HG03354 (cell line): Measurements from ENCODE around the gene HECW1.
"Not testable (repeated sequence)": the region's sequence is repeated elsewhere in the genome, so short reads cannot be mapped to it uniquely, and the experiment has no call there.

Experiments used
- ATAC-seq: cut with Tn5 transposase; IDR thresholded peaks from one replicate; pipeline ENCODE4 v1.9.1; 2021; ENCODE audit warnings: mild to moderate bottlenecking; ENCODE audit not compliant: unreplicated experiment, poor library complexity, severe bottlenecking

The HECW1 gene

DNA sequence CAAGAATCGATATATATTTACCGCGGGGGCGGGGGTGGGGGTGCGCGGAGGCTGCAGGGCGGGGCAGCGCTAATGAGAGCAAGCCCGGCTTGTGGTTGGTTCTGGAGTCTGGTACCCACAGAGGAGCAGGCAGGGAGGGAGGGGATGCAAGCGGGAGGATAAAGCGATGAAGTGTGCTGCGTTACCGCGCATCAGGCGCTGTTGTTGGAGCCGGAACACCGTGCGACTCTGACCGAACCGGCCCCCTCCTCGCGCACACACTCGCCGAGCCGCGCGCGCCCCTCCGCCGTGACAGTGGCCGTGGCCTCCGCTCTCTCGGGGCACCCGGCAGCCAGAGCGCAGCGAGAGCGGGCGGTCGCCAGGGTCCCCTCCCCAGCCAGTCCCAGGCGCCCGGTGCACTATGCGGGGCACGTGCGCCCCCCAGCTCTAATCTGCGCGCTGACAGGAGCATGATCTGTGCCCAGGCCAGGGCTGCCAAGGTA lies at the start of gene HECW1:
Gene HECW1, plus strand, starts transcription at position 189 of the 482 bp plus-strand sequence. CDS start 131,259 bp downstream, outside the sequence.
- ATAC-seq = no peak

DNA sequence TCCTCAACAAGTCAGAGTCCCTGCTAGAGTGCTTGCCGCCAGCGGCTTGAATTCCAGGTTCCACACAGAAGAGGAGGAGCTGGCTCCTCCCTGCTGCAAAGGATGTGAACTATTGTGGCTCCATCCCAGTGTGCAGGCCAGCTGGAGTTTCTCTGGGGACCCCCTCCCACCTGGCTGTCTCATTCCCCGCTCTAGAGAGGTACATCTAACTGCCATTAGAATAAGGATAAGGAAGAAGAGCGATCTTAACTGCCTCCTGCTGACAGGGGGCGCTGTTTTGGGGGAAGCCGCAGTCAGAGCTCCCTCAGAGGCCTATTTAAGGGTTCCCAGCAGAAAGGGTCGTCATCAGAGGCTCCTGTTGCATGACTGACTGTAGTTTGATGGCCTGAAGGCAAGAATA lies 40.8 kb upstream of the HECW1 start:
- ATAC-seq = peak; percentile 21

DNA sequence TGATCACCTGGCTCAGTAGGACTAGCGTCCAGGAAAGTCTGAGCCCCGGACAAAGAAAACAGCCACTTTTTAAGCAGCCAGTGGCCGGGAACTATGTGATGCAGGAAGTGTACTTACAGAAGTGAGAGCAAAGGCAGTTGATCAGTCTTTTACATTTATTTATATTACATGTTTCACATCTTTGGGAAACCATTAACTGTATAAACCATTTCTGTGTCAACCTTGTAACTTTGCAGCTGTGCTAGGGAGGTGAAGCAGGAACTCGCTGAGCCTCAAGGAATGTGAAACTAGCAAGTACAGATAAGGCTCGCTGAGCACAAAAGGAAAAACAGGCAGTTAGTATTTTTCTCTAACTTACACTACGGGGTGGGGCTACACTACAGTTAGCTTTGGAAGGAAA lies 39.9 kb upstream of the HECW1 start:
- peak; percentile 77 for ATAC-seq

DNA sequence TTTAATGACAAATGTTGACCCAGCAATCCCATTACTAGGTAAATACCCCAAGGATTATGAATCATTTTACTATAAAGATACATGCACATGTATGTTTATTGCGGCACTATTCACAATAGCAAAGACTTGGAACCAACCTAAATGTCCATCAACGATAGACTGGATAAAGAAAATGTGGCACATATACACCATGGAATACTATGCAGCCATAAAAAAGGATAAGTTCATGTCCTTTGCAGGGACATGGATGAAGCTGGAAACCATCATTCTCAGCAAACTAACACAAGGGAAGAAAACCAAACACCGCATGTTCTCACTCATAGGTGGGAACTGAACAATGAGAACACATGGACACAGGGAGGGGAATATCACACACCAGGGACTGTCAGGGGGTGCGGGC lies 38.6 kb upstream of the HECW1 start:
- ATAC-seq = not testable (repeated sequence)

DNA sequence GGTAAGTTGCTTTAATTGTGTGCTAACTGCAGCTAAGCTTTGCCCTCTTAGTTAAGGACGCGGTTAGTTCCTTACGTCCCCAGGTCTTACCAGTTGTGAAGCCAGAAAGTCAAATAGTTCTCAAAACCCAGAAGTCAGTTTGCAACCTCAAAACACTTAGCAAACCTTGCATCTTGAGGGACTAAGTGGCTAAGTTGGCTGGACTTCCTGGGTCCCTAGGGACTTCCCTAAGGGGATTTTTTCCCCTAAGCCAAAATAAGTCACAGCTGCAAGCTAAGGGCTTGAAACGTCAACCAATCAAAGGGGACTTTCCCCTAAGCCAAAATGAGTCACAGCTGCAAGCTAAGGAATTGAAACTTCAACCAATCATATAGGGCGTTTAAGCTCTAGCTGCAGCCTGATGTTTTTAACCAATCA lies 36.2 kb upstream of the HECW1 start:
- peak; percentile 45 for ATAC-seq

DNA sequence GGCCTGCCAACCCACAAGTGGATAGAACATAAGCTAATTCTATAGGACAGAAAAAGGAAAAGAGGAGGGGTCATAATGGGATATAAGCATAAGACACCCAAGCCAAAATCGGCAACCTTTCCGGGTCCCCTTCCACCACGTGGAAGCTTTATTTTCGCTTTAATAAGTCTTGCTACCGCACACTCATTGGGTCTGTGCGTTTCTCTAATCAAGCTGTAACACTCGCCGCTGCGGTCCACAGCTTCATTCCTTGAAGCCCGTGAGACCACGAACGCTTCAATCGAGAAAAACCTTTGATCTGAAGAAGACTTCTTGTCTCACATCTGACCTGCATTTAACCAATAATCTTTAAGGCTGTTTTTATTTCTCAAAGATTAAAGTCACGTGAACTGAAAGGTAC lies 35.8 kb upstream of the HECW1 start:
- ATAC-seq = no peak

DNA sequence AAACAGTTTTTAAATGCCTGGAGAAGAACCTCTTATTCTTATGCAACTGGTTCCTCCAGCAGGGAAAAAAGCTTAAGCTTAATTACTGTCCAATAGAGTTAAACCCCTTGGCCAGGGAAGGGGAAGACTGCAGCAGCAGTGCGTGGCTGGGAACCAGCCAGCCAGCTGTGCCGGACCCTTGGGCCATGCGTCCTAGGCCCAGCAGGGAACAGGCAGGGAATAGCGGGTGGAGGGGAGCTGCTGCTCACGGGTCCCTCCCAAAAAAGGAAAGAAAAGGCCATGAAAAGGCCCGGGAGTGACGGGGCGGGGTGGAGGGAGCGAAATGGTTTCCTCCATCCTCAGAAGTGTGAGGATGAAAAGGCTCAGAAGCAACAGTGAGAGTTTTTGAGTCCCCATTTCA lies 35.2 kb upstream of the HECW1 start:
- no peak for ATAC-seq

GRCh38 chr7:43077732-43078391 lies 34.6 kb upstream of the HECW1 start:
- ATAC-seq = no peak

DNA sequence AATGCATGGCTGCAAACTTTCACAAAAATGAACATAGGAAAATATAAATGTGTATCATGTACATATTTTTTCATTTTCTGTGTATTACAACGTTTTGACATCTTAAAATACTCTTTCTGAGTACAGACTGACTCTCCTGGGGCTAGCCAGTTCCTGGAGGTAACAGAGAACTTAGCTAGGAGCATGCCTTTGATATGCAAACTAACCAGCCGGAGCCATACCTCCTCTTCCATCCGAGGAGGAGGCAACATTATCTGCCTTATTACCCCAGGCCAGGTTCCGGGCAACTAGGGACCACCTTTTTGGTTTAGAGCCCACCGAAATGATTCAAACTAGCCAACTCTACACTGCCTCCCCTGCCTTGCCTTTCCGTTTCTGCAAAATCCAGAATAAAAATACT lies 33.7 kb upstream of the HECW1 start:
- ATAC-seq = no peak

- no peak for ATAC-seq
Measured at GRCh38 chr7:43081603-43082002, 30.8 kb upstream of the HECW1 start.

- ATAC-seq = no peak
Measured at GRCh38 chr7:43083106-43083505, 29.3 kb upstream of the HECW1 start.

- no peak for ATAC-seq
Measured at GRCh38 chr7:43085017-43085416, 27.4 kb upstream of the HECW1 start.

GRCh38 chr7:43085992-43086391 lies 26.5 kb upstream of the HECW1 start:
- ATAC-seq = no peak

- ATAC-seq = no peak
Measured at GRCh38 chr7:43092819-43093218, 19.6 kb upstream of the HECW1 start.

DNA sequence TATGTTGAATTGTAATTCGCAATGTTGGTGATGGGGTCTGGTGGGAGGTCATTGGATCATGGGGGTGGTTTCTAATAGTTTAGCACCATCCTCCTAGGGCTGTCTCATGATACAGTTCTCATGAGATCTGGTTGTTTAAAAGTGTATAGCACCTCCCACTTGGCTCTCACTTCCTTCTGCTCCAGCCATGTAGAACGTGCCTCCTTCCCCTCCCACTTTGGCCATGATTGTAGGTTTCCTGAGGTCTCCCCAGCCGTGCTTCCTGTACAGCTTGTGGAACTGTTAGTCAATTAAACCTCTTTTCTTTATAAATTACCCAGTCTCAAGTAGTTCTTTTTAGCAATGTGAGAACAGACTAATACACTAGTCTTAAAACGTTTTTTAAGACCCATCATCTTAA lies 15.6 kb upstream of the HECW1 start:
- no peak for ATAC-seq

DNA sequence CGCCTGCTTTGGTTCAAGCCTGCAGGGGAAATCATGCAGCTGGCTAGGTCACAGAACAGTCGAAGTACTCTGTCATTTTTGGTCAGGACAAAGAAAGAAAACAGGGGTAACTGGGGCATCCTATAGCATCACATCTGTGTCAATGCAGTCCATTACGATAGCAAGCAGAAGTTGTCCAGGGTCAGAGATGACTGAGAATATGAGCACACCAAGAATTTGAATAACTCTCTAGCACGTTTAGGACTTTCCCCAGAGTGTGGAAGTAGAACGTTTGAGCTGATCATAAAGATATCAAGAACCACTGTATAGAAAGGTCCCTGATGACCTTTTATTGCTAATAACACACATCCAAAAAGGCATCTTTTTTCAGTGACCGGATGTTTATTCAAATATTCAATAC lies 12.7 kb upstream of the HECW1 start:
- ATAC-seq = no peak

DNA sequence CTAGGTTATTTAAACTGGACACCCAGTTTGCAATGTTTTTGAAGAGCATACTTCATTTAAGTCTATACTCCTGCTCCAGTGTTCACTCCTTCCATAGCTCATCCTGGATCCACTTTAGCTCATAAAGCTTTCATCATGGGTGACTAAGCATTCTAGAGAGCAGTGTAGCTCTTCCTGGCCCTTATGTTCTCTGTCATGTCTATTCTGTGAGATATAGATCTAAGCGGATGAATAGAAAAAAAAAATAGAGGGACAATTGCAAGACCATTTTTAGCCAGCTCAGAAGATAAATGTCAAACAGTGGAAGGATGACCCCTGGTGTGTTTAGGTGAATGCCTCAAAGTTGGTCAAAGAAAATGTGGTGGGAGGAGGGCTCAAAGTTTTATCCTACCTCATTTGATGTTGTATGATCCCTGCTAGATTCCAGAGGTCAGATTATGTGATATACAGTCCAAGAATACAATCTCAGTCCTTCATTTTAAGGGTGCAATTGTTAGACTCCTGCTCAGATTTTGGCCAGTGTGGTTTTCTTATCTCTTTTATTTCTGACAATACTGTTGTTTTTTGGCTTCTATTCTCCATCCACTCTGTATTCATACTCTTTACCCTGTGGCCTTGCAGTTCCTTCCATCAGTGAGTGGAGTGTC lies 7.5 kb upstream of the HECW1 start:
- no peak for ATAC-seq

DNA sequence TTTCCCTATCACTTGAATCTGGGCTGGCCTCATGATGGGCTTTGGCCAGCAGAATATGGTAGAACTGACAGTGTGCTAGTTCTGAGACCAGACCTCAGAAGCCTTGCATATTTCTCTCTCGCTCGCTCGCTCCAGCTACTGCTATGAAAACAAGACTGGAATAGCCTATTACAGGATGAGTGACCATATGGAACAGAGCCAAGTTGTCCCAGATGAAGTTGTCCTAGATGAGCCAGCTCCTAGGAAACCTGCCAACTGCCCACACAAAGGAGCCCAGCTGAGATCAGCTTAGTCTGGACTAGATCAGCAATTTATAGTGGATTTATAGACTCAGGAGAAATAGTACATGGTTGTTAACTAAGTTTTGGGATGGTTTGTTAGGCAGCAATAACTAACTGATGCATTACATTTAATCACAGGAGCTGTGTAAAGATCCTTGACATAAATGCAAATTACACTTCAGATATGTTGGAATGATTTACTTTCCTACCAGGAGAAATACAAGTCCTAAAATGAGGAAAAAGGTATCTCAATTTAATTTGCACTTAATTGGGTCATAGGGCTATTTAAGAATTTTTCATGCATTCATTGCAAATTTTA lies 6.8 kb upstream of the HECW1 start:
- no peak for ATAC-seq

DNA sequence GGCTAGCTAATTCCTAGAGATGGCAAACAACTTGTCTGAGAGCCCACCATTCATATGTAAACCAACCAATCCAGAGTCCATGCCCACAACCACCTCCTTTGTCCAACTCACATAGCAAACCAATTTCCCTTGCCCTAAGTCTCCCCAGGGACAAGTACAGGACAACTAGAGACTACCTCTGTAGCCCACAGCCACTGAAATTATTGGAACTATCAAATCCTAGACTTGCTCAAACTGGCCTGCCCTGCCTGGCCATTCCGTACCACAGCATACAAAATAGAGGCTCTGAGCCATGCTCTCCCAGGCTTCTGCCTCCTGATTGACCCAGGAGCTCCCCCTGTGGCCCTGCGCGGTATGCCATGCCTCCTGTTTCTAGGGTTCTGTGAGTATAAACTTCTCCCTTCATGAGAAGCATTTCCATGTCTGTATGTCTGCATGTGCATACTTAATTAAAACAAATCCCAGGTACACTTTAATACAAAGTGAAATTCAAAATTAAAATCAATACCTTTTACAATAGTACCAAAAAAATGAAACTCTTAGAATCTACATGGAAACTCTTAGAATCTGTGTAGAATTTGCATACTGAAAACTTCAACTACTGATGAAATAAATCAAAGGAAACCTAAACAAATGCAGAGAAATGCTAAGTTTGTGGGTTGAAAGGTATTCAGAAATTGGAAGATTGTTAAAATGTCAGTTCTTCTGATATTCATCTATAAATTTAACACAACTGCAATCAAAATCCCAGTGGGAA lies 4.0 kb upstream of the HECW1 start:
- peak; percentile 90 for ATAC-seq

GRCh38 chr7:43110791-43111535 lies 1.5 kb upstream of the HECW1 start:
- ATAC-seq = no peak
